Hepatocyte (in vitro differentiated cells): ENCODE measurements around the gene OR51A2.

Source experiments
- EZH2 ChIP-seq: fragments of 200-600 bp; sonication (generic); IDR thresholded peaks from 2 replicates; pipeline ENCODE4 v1.6.1; 2016; ENCODE audit warnings: antibody characterized with exemption, mild to moderate bottlenecking, borderline replicate concordance
- TF ChIP-seq, protein P1 (sequence below): fragments of 200-600 bp; sonication (generic); IDR thresholded peaks from 2 replicates; pipeline ENCODE4 v1.5.1; 2016; ENCODE audit warnings: antibody characterized with exemption, mild to moderate bottlenecking; ENCODE audit not compliant: poor library complexity

DNA sequence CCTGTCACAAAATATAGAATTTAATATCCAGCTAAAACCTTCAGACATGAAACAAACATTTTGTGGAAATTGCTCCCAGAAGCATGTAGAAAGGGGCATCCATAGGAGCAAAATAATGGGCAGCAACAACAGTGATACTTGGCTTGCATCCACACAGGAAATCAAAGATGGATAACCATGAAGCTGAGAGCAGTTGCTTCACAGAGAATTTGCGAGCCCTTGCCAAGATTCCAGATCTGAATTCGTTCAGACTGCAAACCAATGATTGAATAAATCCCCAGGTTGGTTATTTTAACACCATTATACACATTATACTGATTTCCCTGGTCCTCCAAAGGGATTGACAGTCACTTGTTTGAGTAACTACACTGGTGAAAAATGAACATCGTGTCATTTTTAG lies 23.5 kb upstream of the OR51A2 start:
- TF ChIP-seq, protein P1, sequence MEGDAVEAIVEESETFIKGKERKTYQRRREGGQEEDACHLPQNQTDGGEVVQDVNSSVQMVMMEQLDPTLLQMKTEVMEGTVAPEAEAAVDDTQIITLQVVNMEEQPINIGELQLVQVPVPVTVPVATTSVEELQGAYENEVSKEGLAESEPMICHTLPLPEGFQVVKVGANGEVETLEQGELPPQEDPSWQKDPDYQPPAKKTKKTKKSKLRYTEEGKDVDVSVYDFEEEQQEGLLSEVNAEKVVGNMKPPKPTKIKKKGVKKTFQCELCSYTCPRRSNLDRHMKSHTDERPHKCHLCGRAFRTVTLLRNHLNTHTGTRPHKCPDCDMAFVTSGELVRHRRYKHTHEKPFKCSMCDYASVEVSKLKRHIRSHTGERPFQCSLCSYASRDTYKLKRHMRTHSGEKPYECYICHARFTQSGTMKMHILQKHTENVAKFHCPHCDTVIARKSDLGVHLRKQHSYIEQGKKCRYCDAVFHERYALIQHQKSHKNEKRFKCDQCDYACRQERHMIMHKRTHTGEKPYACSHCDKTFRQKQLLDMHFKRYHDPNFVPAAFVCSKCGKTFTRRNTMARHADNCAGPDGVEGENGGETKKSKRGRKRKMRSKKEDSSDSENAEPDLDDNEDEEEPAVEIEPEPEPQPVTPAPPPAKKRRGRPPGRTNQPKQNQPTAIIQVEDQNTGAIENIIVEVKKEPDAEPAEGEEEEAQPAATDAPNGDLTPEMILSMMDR = no peak
- TF ChIP-seq EZH2 = no peak
